HepG2 (cell line): ENCODE data around the gene PIGO. TPM values are rescaled to one million over a fixed set of nuclear protein-coding genes. Genes with fewer than 3 reads are reported as not detected.
A peak's percentile ranks its signal among the peaks of the same experiment; 100 is the strongest.

Source experiments
- ATF4 ChIP-seq, 2 experiments: fragments of 450-650 bp in 1 of 2; sonication (generic) in 1 of 2; formaldehyde crosslinking; IDR thresholded peaks; 2 replicates each; pipeline versions ENCODE4 v1.5.0 to v1.8.0; 2020 to 2022; ENCODE audit warnings: mild to moderate bottlenecking in 1 of 2, missing genetic modification reagents in 1 of 2
- ATRX ChIP-seq: sonication (generic); formaldehyde crosslinking; IDR thresholded peaks from 2 replicates; pipeline ENCODE4 v1.4.0; 2020; ENCODE audit warnings: missing genetic modification reagents, borderline replicate concordance
- GABPB1 ChIP-seq: IDR thresholded peaks from 2 replicates; pipeline ENCODE4 v1.6.1; 2016; ENCODE audit warnings: mild to moderate bottlenecking, missing genetic modification reagents, moderate library complexity, missing compliant biosample characterization
- KLF6 ChIP-seq: IDR thresholded peaks from 2 replicates; pipeline ENCODE4 v1.8.0; 2016; ENCODE audit warnings: missing biosample characterization, missing genetic modification reagents
- MAFG ChIP-seq: sonication (generic); formaldehyde crosslinking; IDR thresholded peaks from 2 replicates; pipeline ENCODE4 v1.5.1; 2020; ENCODE audit warnings: mild to moderate bottlenecking, missing genetic modification reagents
- MBD4 ChIP-seq: IDR thresholded peaks from 2 replicates; pipeline ENCODE4 v1.6.1; 2012; ENCODE audit warnings: low read length, inconsistent platforms, borderline replicate concordance
- NONO ChIP-seq, 2 experiments: fragments of 450-650 bp in 1 of 2; sonication (generic) in 1 of 2; formaldehyde crosslinking in 1 of 2; IDR thresholded peaks in 1 of 2; conservative IDR thresholded peaks in 1 of 2; 2 replicates each; pipeline versions ENCODE4 v1.6.1 to v1.8.0; 2017 to 2022; ENCODE audit warnings: mild to moderate bottlenecking in 1 of 2, missing genetic modification reagents in 1 of 2, moderate library complexity in 1 of 2
- PHB2 ChIP-seq: fragments of 450-650 bp; IDR thresholded peaks from 2 replicates; pipeline ENCODE4 v1.6.1; 2018; ENCODE audit not compliant: partially characterized antibody
- POLR2G ChIP-seq: fragments of 200-400 bp; formaldehyde crosslinking; IDR thresholded peaks from 2 replicates; pipeline ENCODE4 v1.6.1; 2018; ENCODE audit warnings: mild to moderate bottlenecking, low read depth, low read length, moderate library complexity
- RCOR2 ChIP-seq: IDR thresholded peaks from 2 replicates; pipeline ENCODE4 v1.6.1; 2016; ENCODE audit warnings: missing biosample characterization, missing genetic modification reagents
- RELA ChIP-seq: sonication (generic); formaldehyde crosslinking; IDR thresholded peaks from 2 replicates; pipeline ENCODE4 v1.4.0; 2020; ENCODE audit warnings: missing genetic modification reagents
- SOX6 ChIP-seq, 2 experiments: fragments of 450-650 bp in 1 of 2; sonication (generic) in 1 of 2; formaldehyde crosslinking in 1 of 2; IDR thresholded peaks; 2 replicates each; pipeline versions ENCODE4 v1.4.0 to v1.6.1; 2017 to 2020; ENCODE audit warnings: antibody characterized with exemption in 1 of 2, mild to moderate bottlenecking in 1 of 2, missing genetic modification reagents in 1 of 2
- TRIM22 ChIP-seq: fragments of 450-650 bp; IDR thresholded peaks from 2 replicates; pipeline ENCODE4 v1.6.1; 2017
- YY1 ChIP-seq: IDR thresholded peaks from 2 replicates; pipeline ENCODE4 v1.6.1; 2011; ENCODE audit warnings: low read length, low read depth, moderate library complexity, mild to moderate bottlenecking; ENCODE audit not compliant: insufficient read depth, insufficient replicate concordance
- ZNF367 ChIP-seq: sonication (generic); formaldehyde crosslinking; IDR thresholded peaks from 2 replicates; pipeline ENCODE4 v1.4.0; 2020; ENCODE audit warnings: missing genetic modification reagents, borderline replicate concordance
- ZNF414 ChIP-seq: sonication (generic); formaldehyde crosslinking; IDR thresholded peaks from 2 replicates; pipeline ENCODE4 v1.5.0; 2020; ENCODE audit warnings: missing genetic modification reagents
- ZNF558 ChIP-seq: sonication (generic); formaldehyde crosslinking; IDR thresholded peaks from 2 replicates; pipeline ENCODE4 v1.9.0; 2022; ENCODE audit warnings: mild to moderate bottlenecking, missing genetic modification reagents, borderline replicate concordance
- ZNF567 ChIP-seq: sonication (generic); formaldehyde crosslinking; IDR thresholded peaks from 2 replicates; pipeline ENCODE4 v1.8.1; 2023; ENCODE audit warnings: mild to moderate bottlenecking, missing genetic modification reagents, borderline replicate concordance
- ZNF589 ChIP-seq: sonication (generic); formaldehyde crosslinking; conservative IDR thresholded peaks from 2 replicates; pipeline ENCODE4 v1.8.0; 2022; ENCODE audit warnings: mild to moderate bottlenecking, moderate library complexity, missing genetic modification reagents
- ZUFSP ChIP-seq: sonication (generic); formaldehyde crosslinking; IDR thresholded peaks from 2 replicates; pipeline ENCODE4 v1.9.0; 2021; ENCODE audit warnings: missing genetic modification reagents, mild to moderate bottlenecking, borderline replicate concordance
- polyA plus RNA-seq, 8 experiments: library from polyadenylated mRNA; depleted of rRNA in 3 of 8; stranded (reverse) in 7 of 8; unstranded in 1 of 8; fragments of >200 nt; fragmentation: Illumina TruSeq in 4 of 8; extraction: Trizol in 4 of 8; gene quantifications; 2 replicates each; pipeline versions ENCODE4 v1.2.1 to v1.2.3, GENCODE V29; 2011 to 2016; ENCODE audit warnings: low read depth in 4 of 8, missing spikeins in 1 of 8, mixed read lengths in 1 of 8; ENCODE audit not compliant: insufficient read depth in 1 of 8
- total RNA-seq, 5 experiments: library from RNA; depleted of rRNA; stranded (reverse); fragments of >200 nt; fragmentation: Illumina TruSeq; extraction: Trizol; gene quantifications; 2 replicates each; pipeline ENCODE4 v1.2.3, GENCODE V29; 2016; ENCODE audit warnings: low read depth in 1 of 5
- TF ChIP-seq, protein P1 (sequence below): fragments of 450-650 bp; IDR thresholded peaks from 2 replicates; pipeline ENCODE4 v1.6.1; 2016

PIGO gene
- total and polyA plus RNA-seq, 2 of the 13 experiments (the other 11 are each of a cell fraction or from before 2014, with no cell fraction given): 20.5 to 26.2 TPM

DNA sequence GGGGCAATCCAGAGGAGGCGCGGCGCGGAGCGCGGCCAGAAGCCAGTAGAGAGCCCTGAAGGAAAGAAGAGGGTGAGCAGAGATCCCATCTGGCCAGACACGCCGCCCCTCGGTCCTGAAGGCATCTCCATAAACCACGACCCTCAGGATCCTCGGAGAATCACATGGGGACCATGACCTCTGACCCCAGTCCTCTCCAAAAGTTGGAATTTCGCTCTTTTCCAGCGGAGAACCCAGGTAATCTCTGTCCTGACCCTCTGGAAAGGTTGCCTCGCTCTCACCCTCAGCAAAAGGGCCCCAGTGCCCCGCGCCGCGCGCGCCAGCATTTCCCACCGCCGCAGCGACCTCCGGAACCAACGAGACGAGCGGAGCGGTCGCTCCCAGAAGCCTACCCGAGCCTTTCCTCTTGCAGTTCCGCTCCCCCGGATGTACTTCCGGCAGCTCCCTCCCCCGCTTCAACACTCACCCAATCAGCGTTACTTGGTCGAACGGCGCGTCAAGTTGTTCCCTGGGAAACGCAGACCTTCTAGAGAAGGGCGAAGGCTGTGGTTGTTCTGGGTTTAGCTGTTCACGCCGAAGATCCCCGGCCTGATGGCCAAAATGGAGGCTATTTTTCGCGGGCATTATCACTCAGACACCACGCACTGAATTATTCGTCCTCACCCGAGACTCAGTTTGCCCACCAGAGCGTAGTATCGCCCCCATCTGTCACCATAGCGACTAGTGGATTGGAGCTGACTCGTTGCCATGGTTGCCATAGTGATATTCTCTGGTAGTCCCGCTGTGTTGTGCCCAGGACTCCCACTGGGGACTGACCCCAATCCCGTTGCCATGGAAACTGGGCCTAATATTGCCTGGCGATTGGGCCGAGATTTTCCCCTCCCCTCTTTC, 6.6 kb upstream of the PIGO start, which contains the start of gene STOML2 (continued):
- TF ChIP-seq ZUFSP: no peak
- 0 out of 2 replicates have a peak, but pooled peaks have one; percentile 38 for TF ChIP-seq KLF6
- TF ChIP-seq TRIM22: no peak
- TF ChIP-seq RCOR2: no peak
- peak; percentile 93 for TF ChIP-seq POLR2G
- TF ChIP-seq RELA: no peak
- no peak for TF ChIP-seq SOX6 (IDR thresholded peaks at IDR 0.05)
- no peak; the same call in 1 of the 2 replicates for TF ChIP-seq SOX6 (CRISPR knock-in tag; IDR thresholded peaks at IDR 0.05)
- TF ChIP-seq ZNF558 (CRISPR knock-in tag): peak; percentile 79; the same call in 1 of the 2 replicates
- TF ChIP-seq YY1: peak; percentile 72
- TF ChIP-seq, protein P1, sequence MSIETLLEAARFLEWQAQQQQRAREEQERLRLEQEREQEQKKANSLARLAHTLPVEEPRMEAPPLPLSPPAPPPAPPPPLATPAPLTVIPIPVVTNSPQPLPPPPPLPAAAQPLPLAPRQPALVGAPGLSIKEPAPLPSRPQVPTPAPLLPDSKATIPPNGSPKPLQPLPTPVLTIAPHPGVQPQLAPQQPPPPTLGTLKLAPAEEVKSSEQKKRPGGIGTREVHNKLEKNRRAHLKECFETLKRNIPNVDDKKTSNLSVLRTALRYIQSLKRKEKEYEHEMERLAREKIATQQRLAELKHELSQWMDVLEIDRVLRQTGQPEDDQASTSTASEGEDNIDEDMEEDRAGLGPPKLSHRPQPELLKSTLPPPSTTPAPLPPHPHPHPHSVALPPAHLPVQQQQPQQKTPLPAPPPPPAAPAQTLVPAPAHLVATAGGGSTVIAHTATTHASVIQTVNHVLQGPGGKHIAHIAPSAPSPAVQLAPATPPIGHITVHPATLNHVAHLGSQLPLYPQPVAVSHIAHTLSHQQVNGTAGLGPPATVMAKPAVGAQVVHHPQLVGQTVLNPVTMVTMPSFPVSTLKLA: peak; percentile 39; the same call in 1 of the 2 replicates
- TF ChIP-seq MBD4: no peak
- no peak for TF ChIP-seq PHB2
- TF ChIP-seq ZNF567 (CRISPR knock-in tag): peak; percentile 52; the same call in 1 of the 2 replicates
- TF ChIP-seq ZNF367 (CRISPR knock-in tag): no peak
- TF ChIP-seq MAFG (CRISPR knock-in tag): no peak
- no peak for TF ChIP-seq ATRX (CRISPR knock-in tag)
- peak; percentile 99 for TF ChIP-seq GABPB1 (CRISPR knock-in tag)
- TF ChIP-seq ATF4 (CRISPR knock-in tag; IDR thresholded peaks at IDR 0.05): peak in 1 of 2 experiments; percentile 64; a peak in 2 of 4 replicates
- no peak for TF ChIP-seq NONO (IDR thresholded peaks at IDR 0.05)
- TF ChIP-seq NONO (CRISPR knock-in tag; conservative IDR thresholded peaks at IDR 0.05): peak; percentile 95
- TF ChIP-seq ZNF589: 0 out of 2 replicates have a peak, but pooled peaks have one; percentile 71
- TF ChIP-seq ZNF414 (CRISPR knock-in tag): peak; percentile 67; the same call in 1 of the 2 replicates
